ENCODE data around the gene CLINT1. TPM values are rescaled to one million over a fixed set of nuclear protein-coding genes. Genes with fewer than 3 reads are reported as not detected.

The CLINT1 gene
- total and polyA plus RNA-seq, 12 donors: 17.1 to 101 (median 64.7) TPM

- intact Hi-C loops (cut with DNase I): no loop called here
- H3K27ac ChIP-seq: no peak overlapping the region
- TF ChIP-seq POLR2A (IDR thresholded peaks at IDR 0.05): no peak
- TF ChIP-seq CTCF (IDR thresholded peaks at IDR 0.05): no peak
- no peak for DNase-seq
- H3K36me3 ChIP-seq (replicated peaks in 1 of 2): peaks cover 0 to 6% of the 10 kb centered on the region in 2 donors
- WGBS, 4 donors: 92 to 95% (median 94%) methylated on average over 3 of the region's 3 CpGs
- no peaks in the 10 kb centered on the region for H3K27me3 ChIP-seq
- H3K4me3 ChIP-seq: no peak overlapping the region
- H3K4me1 ChIP-seq (replicated peaks in 1 of 2): no peaks in the 10 kb centered on the region
- no peaks in the 10 kb centered on the region for H3K9me3 ChIP-seq (replicated peaks in 1 of 3)
Measured at GRCh38 chr5:157785801-157786200, 73.1 kb downstream of the CLINT1 start.

- Histone ChIP-seq H3K36me3 (replicated peaks in 1 of 2) (no peaks in the 10 kb centered on the region), H3K27me3 (no peaks in the 10 kb centered on the region), H3K27ac (no peak overlapping the region), H3K9me3 (replicated peaks in 1 of 3) (no peaks in the 10 kb centered on the region), H3K4me1 (replicated peaks in 1 of 2) (no peaks in the 10 kb centered on the region), H3K4me3 (no peak overlapping the region)
- DNase-seq: no peak
- intact Hi-C loops (cut with DNase I): no loop called here
- TF ChIP-seq CTCF (IDR thresholded peaks at IDR 0.05) (no peak), POLR2A (IDR thresholded peaks at IDR 0.05) (no peak)
- 73 to 86% (median 78%) methylated on average over 6 of the region's 6 CpGs for WGBS, 4 donors
Measured at GRCh38 chr5:157779221-157779620, 79.7 kb downstream of the CLINT1 start.

GRCh38 chr5:157778121-157778805 lies 80.7 kb downstream of the CLINT1 start:
- peak in 3 of 7 donors; percentile 17 to 41 (median 40) for DNase-seq
- Histone ChIP-seq H3K36me3 (replicated peaks in 1 of 2) (no peaks in the 10 kb centered on the region), H3K27me3 (no peaks in the 10 kb centered on the region), H3K27ac (no peak overlapping the region), H3K4me3 (no peak overlapping the region), H3K9me3 (replicated peaks in 1 of 3) (no peaks in the 10 kb centered on the region), H3K4me1 (replicated peaks in 1 of 2) (no peaks in the 10 kb centered on the region)
- intact Hi-C loops (cut with DNase I): no loop called here
- no peak for TF ChIP-seq POLR2A (IDR thresholded peaks at IDR 0.05)
- TF ChIP-seq CTCF (IDR thresholded peaks at IDR 0.05): no peak
- WGBS, 4 donors: 66 to 72% (median 69%) methylated on average over 8 of the region's 8 CpGs

- no peaks in the 10 kb centered on the region for H3K4me1 ChIP-seq (replicated peaks in 1 of 2)
- H3K4me3 ChIP-seq: no peak overlapping the region
- no peak overlapping the region for H3K27ac ChIP-seq
- DNase-seq: no peak
- 80 to 91% (median 85%) methylated on average over 10 of the region's 10 CpGs for WGBS, 4 donors
- TF ChIP-seq POLR2A (IDR thresholded peaks at IDR 0.05) (no peak), CTCF (IDR thresholded peaks at IDR 0.05) (no peak)
- H3K9me3 ChIP-seq (replicated peaks in 1 of 3): no peaks in the 10 kb centered on the region
- intact Hi-C loops (cut with DNase I): no loop called here
- no peaks in the 10 kb centered on the region for H3K27me3 ChIP-seq
- H3K36me3 ChIP-seq (replicated peaks in 1 of 2): no peaks in the 10 kb centered on the region
Measured at GRCh38 chr5:157772127-157772526, 86.8 kb downstream of the CLINT1 start.

Data from adrenal gland (tissue), 12 donors.